Gastrocnemius medialis (tissue), 4 donors: ENCODE results near the gene SLC2A1.

Experiments
- POLR2A ChIP-seq, 2 donors: fragments of 450-650 bp; IDR thresholded peaks; one replicate each; pipeline ENCODE4 v1.6.1; 2017; ENCODE audit warnings: antibody characterized with exemption in 2 of 2, mild to moderate bottlenecking in 2 of 2, moderate library complexity in 2 of 2
- TF ChIP-seq, protein P1 (sequence below), 5 experiments: fragments of 450-650 bp in 3 of 5; fragments of 200-600 bp in 2 of 5; sonication (generic) in 2 of 5; IDR thresholded peaks in 4 of 5; conservative IDR thresholded peaks in 1 of 5; 1 replicate in 4 of 5; 2 replicates in 1 of 5; pipeline ENCODE4 v1.5.1; 2016 to 2019; ENCODE audit warnings: antibody characterized with exemption in 5 of 5, mild to moderate bottlenecking in 3 of 5, moderate library complexity in 3 of 5

DNA sequence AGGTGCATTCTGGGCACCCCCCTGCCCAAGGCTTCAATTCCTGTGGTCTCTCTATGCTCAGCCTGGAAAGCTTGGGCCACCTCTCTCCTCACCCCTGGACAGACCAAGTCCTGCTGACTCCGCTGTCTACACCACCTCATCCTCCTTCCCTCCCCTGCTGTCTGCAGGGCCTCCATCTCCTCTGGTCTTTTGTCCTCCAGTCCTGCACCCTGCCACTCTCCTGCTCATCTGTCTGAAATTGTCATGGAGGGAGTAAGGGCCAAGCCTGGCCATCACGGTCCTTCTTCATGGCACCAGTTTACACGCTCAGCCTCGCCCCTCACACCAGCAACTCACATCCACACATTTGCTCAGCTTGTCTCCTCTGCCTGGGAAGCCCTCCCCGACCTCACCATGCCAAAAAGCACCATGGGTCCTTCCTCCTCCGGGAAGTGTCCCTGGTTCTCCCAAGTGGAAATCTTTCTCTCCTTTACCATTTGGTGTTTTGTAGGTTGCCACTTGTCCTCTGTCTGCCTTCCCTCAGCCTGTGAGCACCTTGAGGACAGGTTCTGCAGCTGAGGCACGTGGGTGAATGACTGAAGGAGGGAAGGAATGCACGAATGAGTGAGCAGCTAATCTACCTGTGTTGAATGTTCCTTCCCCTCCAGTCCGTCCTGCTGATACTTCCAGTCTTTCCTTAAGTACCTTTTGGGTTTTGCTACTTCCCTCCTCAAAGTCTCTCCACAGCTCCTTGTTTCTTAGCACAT is 2.1 kb upstream of the SLC2A1 start:
- TF ChIP-seq, protein P1, sequence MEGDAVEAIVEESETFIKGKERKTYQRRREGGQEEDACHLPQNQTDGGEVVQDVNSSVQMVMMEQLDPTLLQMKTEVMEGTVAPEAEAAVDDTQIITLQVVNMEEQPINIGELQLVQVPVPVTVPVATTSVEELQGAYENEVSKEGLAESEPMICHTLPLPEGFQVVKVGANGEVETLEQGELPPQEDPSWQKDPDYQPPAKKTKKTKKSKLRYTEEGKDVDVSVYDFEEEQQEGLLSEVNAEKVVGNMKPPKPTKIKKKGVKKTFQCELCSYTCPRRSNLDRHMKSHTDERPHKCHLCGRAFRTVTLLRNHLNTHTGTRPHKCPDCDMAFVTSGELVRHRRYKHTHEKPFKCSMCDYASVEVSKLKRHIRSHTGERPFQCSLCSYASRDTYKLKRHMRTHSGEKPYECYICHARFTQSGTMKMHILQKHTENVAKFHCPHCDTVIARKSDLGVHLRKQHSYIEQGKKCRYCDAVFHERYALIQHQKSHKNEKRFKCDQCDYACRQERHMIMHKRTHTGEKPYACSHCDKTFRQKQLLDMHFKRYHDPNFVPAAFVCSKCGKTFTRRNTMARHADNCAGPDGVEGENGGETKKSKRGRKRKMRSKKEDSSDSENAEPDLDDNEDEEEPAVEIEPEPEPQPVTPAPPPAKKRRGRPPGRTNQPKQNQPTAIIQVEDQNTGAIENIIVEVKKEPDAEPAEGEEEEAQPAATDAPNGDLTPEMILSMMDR (IDR thresholded peaks at IDR 0.05 in 4 of 5, conservative IDR thresholded peaks at IDR 0.05 in 1 of 5) = no peak
- TF ChIP-seq POLR2A (IDR thresholded peaks at IDR 0.05) = no peak
